HG02981 (cell line): Measurements from ENCODE around the gene CTIF.

Source experiments
- ATAC-seq: cut with Tn5 transposase; IDR thresholded peaks from one replicate; pipeline ENCODE4 v1.9.1; 2021; ENCODE audit warnings: mild to moderate bottlenecking, moderate library complexity; ENCODE audit not compliant: unreplicated experiment

The CTIF gene

DNA sequence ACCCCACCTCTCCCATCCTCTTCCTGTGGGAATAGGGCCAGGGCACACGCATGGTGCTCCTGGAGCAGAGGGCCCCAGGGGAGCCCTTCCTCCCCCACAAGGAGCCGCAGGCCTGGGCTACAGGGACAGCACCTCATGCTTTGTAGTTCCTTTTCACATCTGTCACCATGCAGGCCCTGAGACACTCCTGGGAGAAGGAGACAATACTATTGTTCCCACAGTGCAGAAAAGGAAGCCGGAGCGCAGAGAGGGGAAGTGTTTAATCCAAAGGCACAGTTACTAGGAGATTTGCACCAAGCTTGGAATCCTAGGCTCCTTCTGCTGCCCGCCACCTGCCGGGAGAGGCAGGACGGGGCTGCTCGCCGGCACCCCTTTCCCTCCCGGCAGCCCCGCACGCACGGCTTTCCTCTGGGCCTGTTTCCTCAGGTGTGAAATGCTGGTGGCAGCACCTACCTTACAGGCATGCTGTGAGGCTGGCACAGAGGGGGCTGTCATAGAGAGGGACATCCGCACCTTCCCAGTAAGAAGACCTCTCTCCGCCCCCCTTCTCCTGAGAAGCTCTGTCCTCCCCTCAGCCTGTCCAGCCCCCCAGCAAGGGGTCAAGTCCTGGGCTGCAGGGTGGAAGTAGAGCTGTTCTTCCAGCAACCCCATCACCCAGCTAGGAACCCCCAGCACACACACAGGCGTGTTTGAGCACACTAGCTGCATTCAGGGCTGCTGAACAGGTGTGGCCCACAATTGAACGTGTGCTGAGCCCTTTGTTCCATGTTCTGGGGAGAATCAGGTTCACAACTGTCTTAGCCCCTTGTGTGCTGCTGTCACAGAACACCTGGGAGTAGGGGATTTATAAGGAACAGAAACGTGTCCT is 349.3 kb downstream of the CTIF start:
- ATAC-seq = no peak

DNA sequence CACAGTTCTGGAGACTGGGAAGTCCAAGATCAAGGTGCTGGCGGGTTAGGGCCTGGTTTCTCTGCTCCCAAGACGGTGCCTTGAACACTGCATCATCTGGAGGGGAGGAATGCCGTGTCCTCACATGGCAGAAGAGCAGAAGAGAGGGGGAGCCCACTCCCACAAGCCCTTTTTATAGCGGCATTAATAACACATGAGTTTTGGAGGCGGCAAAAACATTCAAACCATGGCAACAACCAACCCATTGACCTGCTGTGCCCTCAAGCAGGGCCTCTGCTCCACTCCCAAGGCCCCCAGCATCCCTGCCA is 349.9 kb downstream of the CTIF start:
- ATAC-seq = no peak

DNA sequence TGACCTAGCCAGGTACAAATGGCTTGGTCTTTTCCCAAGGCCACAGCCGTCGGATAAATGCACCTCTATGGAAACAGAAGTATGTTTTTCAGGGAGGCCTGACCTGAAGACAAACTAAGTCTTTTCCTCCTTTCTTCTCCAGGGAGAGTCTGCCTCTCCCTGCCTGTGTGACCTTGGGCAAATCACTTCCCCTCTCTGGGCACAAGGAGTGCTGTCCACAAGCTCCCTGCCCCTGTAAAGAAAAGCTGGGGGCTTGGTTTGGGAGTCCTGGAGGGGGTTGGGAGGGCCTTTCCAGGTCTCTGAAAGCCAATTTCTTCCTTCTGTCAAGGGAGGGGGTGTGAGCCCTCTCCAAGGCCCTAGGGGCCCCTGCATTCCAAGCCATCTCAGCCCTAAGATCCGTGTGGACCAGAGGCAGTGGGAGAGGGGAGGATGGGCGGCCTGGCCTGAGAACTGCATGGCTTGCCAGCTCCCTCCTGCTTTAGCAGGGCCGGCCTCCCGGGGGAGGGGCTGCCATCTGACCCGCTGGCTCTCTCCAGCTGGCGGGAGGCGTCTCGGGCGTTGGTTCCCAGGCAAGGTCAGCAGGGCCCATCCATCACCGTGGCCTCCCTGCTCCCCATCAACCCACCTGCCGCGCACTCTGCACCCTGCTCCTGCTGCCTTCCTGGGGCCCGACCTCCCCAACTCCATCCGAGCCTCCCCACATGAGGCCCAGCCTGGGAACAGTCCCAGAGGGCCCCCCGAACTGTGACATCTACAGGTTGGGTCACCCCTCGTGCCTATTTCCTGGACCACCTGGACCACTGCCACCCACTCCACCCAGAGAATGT is 350.5 kb downstream of the CTIF start:
- no peak for ATAC-seq

DNA sequence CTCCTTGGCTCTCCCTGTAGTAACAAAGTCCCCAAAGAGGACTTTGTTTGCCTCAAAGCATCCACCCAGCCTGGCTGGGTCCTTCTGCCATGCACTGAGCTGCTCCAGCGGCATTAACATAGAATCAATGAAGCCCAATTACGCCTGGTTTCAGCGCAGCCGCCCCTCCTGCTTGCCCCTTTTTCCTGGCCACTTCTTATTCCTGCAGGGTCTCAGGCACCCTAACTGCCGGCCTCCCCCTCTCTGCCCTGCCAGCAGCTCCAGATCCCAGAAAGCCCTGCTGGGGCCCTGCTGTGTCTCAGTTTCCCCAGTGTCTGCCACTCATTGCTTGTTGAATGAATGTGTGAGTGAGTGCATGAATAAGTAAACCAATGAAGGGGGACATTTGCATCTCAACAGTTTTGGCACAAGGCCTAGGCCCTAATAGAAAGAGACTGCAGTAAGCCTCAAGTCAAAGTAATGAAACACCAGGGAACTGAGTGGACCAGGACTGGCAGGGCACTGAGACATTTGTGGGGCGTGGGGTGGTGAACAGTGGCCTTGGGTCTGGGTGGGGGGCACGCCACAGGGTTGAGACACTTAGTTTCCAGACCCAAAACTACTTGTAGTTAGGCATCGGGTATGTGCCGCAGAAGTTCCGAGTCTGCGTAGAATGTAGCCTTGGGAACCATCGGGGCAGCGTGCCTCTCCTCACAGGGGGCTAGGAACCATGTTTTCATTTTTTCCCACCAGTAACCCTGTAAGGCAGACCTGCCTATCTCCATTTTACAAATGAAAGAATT is 351.3 kb downstream of the CTIF start:
- no peak for ATAC-seq

DNA sequence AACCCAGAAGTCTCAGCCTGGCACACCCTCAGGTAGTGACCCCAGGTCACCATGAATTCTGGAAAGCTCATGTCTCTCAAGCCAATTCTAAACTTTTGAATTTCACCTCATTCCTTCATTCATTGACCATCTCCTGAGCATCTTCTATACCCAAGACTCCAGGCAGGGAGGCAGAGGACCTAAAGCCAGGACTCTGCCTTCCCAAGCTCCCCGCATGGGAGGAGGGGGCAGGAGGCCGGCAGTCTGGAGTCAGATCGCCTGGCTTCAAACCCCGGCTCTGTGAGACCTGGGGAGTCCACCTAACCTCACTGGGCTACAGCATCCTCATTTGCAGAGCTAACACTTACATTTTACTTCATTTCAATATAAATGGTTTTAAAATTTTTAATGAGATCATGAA is 352.9 kb downstream of the CTIF start:
- no peak for ATAC-seq

DNA sequence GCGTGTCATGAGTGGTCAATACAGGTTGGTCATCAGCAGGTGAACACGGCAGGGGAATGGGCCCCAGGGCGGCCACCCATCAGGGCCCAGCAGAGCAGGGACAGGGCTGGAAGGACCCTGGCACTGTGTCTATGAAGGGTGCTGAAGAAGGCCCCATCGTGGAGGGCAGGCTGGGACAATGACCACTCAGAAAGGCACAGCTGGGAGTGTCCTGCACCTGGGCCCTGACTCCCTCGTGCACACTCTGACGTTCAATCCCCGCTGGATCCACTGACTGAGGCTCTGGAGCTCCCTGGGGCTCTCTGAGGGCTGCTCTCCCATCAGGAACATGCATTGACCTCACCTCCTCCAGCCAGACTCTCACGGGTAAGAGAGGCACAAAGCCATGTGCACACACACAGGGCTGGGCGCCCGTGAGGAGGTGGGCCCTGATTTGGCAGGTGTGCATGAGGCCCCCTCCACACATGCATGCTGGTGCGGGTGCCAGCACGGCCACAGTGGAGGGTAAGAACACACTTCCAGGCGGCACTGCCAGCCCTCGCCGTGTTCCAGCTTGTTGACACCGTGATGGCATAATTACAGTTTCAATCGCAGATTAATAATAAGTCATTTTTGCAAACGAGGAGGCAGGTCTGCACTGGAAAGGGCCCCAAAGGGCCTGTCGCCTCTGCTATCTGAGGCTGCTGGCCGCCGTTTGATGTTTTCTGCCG is 353.5 kb downstream of the CTIF start:
- no peak for ATAC-seq

DNA sequence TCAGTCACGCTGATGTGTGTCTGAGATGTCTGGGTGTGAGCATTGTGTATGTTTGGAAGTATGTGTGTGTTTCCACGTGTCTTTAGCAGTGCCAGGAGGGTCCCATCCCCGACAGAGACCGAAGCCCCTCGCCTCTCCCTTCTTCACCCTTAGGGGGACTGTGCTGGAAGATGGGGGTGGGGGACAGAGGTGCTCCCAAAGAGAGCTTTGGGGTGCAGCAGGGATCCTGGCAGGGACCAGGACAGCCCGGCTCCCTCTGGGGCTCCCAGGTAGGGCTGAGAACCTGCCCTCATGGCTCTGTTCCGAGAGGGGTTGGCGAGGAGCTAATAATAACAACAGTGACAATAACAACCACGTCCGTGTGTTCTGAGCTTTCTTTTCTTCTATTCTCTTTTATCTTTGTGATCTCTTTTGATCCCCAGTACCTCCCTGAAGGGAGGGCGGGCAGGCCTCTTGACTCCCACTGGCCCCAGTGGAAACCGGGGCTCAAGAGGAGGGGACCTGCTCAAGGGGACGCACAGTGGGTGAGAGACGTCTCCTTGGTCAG is 354.3 kb downstream of the CTIF start:
- no peak for ATAC-seq

DNA sequence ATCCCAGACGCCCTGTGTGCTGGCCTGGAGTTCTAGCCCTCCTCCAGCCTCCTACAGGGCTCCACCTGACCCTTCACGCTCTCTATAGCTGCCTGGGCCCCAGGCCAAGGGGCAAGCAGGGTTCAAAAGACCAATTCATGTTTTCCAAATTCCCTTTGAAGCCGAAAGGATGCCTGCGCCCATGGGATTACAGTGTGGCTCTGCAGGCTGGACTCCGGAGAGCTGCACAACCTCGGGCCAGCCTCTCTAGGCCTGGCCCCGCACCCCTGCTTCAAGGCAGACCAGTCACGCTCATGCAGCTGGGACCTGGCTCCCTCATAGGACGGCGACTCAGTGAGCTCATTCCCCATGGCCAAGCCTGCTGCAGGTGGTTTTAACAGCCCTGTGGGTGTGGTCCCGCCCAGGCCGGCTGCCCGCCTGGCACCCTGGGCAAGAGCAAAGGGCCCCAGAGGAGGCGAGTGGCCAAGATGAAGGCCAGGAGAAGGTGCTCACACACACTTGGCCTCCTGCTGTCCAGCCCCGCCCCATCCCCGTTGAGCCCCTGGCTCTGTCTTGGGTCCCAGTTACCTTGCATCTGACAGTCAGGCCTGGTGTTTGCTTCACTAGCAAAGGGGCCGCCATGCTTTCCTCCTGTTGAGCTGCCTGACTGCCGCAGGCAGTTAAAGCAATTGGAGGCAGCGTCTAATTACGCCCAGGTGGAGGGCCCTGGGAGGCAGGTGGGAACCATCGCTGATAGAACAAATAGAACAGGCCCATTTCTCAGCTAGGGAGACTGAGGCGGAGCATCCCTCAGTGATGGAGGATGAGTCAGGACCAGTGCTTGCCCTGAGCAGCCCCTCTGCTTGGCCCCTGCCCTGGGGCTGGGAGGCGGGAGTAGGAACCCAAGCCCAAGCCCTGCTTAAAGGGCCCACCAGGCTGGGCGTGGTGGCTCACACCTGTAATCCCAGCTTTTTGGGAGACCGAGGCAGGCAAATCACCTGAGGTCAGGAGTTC is 355.1 kb downstream of the CTIF start:
- no peak for ATAC-seq

DNA sequence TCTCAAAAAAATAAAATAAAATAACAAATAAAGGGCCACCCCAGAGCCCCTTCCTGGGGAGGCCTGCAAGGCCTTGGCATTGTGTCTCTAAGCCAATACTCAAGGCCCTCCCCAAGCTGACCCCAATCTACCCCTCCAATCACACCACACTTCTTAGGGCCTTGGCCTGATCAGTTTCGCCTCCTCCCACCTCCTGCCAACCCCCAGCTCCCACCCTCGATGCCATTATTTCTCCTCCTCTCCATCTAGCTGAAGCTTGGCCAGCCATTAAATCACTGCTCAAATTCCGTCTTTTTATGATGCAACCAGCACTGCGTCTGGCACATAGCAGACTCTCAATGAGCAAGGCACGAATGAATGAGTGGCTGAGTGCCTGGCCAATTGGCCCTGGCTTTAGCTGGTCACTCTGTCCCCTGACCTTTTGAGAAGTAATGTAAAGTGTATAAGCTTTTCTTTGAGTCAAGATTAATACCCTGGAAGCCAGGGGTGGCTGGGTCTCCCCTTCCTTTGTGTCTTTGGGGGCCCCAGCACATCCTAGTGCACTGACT is 356.0 kb downstream of the CTIF start:
- ATAC-seq = no peak

DNA sequence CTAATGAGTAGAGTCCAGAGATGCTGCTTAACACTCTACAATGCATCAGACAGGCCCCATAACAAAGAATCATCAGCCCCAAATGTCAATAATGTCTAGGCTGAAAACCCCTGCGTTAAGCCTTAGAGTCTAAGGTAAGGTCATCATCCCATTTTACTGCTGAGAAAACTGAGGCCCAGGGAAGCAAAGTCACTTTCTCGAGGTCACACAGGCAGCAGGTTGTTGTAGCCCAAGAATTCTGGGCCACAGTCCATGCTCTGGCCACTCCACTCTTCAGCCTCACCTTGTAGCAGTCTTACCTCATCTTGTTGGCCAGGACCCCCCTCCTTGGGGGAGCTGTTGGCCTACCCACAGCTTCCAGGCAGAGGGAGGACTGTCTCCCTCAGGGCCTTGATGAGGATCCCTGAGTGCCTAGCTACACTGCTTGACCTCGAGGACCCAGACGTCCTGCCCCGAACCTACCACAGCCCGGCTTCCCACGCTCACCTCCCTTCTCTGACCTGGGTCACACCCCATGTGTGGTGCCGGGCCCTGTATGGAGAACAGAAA is 357.6 kb downstream of the CTIF start:
- no peak for ATAC-seq

DNA sequence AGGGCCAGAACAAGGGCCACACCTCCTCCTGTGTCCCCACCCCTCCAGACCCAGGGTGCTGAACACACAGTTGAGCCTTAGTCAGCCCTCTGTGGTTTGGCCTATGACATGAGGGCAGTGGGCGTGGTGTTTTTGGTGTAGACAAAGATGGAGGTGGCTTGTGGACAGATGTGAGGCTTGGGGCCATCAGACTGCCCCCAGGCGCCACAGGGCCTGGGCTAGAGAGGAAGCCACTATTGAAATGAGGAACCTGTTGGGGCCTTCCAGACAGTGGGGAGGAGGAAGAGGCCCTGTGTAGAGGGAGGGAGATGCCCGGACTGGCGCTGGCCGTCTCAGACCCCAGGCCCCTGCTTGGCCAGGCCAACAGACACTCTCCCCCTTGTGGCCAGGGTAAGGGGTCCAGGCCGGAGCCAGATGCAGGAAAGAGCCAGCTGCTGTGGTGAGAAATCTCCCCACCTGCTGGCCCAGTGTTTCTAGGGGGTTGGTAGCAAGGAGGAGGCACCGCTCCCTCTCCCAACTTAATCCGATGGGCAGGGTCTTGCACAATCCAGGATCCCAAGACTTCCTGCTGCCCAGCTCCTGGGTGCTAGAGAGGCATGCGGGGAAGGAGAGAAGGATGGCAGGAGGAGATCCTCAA is 358.2 kb downstream of the CTIF start:
- peak; percentile 73 for ATAC-seq

DNA sequence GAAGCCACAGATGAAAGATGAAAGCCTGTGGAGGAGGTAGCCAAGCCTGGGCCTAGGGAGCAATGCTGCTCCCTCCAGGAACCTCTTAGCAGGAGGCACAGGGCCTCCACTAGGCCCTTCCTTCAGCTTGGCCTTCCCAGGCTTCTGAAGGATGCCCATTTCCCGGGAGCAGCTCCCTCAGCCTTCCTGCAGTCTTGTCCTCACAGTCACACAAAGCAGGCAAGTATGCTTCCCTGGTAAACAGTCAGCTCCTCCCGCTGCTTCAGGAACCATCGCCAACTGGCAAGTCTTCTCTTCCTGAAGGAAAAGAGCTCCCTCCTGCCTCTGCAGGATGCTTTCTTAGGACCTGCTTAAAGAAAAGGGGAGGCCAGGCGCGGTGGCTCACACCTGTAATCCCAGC is 358.7 kb downstream of the CTIF start:
- ATAC-seq = no peak

DNA sequence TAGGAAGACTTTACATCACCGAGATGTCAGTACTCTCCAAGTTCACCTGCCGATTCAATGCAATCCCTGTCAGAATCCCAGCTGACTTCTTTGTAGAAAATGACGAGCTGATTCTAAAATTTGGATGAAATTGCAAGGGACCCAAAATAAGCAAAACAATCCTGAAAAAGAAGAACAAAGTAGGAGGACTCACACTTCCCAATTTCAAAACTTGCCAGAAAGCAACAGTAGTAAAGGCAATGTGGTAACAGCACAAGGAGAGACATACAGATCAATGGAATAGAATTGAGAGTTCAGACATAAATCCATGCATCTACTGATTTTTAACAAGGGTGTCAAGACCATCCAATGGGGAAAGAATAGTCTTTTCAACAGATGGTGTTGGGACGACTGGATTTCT is 359.7 kb downstream of the CTIF start:
- ATAC-seq = no peak

DNA sequence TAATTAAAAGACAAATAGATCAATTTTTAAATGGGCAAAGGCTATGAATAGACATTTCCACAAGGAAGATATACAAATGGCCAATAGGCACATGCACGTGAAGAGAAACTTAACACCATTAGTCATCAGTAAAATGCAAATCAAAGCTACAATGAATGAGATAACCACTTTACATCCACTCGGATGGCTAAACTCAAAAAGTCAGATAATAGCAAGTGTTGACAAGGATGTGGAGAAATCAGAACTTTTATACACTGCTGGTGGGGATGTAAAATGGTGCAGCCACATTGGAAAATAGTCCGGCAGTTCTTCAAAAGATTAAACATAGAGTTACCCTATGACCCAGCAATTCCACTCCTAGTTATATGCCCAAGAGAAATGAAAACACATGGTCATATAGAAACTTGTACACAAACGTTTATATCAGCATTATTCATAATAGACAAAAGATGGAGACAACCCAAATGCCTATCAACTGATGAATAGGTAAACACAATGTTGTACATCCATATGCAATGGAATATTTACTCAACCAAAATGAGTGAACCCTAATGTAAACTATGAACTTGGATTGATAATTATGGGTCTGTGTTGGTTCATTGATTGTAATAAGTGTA is 360.8 kb downstream of the CTIF start:
- ATAC-seq = no peak

DNA sequence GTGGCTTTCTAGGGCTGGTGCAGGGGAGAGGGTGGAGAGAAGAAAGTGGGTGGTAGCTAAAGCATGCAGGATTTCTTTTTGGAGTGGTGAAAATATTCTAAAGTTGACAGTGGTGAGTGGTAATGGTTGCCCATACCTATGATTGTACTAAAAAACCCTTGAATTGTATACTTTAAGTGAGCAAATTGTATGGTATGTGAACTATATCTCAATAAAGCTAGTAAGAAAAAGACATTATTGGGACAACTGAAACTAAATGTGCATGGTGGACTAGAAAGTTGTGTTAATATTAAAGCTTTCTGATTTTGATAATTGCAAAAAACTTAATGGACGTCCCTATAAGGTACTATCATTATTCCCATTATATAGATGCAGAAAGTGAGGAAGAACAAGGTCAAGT is 361.6 kb downstream of the CTIF start:
- ATAC-seq = no peak

DNA sequence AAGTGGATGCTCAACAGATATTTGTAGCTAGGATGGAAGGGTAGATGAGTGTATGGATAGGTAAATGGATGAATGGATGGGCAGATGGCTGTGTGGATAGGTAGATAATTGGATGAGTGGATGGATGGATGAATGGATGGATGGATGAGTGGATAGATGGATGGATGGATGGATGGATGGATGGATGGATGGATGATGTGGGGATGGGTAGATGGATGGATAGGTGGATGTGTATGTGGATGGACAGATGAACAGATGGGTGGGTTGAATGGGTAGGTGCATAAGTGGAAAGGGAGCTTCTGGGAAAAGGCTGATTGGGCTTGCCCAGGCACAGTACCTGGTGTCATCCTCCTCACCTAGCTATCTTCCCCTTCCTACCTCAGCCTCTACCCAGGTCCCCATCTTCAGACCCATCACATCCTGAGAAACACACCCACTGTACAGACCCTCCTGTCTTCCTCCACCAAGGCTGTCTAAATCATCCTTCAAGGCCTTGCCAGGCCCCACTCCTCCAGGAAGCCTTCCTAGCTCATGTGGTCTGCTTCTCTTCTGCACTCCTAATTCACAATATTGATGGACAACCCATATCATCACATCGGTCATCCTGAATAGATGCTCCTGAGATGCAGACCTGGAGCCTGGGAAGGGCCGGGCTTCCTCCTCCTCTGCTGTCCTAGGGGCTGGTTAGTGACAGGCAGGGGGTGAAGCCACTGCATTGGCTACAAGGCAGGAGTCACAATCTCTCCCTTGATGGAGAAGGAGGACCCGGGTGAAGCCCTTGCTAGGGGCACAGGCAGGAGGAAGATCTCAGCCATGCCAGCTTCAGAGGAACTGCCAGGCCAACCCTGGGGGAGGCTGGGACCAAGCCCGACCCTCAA is 362.6 kb downstream of the CTIF start:
- no peak for ATAC-seq
